ENCODE data around the gene NT5C2.

The NT5C2 gene

DNA sequence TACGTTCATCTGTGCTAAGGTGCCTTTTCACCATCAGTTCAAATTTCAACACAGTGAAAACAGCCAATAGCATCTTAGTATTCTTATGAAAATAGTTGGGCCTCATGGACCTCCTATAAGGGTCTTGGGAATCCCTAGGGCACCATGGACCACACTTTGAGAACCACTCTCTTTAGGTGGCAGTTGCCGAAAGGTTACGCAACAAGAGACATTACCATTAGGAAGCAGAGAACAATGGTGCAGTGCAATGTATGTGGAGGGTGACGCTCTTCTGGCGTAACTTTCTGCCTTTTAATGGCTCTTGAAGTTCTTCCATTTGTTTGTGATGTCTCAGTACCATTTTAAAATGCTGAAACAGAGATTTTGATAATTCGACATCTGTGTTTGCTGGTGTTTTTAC is 143.8 kb downstream of the NT5C2 start:
- TF ChIP-seq, protein P1, sequence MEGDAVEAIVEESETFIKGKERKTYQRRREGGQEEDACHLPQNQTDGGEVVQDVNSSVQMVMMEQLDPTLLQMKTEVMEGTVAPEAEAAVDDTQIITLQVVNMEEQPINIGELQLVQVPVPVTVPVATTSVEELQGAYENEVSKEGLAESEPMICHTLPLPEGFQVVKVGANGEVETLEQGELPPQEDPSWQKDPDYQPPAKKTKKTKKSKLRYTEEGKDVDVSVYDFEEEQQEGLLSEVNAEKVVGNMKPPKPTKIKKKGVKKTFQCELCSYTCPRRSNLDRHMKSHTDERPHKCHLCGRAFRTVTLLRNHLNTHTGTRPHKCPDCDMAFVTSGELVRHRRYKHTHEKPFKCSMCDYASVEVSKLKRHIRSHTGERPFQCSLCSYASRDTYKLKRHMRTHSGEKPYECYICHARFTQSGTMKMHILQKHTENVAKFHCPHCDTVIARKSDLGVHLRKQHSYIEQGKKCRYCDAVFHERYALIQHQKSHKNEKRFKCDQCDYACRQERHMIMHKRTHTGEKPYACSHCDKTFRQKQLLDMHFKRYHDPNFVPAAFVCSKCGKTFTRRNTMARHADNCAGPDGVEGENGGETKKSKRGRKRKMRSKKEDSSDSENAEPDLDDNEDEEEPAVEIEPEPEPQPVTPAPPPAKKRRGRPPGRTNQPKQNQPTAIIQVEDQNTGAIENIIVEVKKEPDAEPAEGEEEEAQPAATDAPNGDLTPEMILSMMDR (IDR thresholded peaks at IDR 0.05) = no peak

DNA sequence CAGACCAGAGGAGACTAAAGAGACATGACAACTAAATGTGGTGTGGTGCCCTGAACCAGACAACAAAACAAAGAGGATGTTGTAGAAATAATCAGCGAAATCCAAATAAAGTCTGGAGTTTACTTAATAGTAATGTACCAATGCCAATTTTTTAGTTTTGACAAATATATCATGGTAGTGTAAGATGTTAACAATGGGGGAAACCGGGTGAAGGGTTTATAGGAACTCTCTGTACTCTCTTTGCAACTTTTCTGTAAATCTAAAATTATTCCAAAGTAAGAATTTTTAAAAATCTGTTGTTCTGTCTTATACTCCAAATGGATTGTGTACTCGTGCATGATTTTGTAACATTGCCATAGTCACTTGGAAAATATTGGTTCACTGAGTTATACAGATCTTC is 145.7 kb downstream of the NT5C2 start:
- TF ChIP-seq, protein P1 (IDR thresholded peaks at IDR 0.05) = no peak

DNA sequence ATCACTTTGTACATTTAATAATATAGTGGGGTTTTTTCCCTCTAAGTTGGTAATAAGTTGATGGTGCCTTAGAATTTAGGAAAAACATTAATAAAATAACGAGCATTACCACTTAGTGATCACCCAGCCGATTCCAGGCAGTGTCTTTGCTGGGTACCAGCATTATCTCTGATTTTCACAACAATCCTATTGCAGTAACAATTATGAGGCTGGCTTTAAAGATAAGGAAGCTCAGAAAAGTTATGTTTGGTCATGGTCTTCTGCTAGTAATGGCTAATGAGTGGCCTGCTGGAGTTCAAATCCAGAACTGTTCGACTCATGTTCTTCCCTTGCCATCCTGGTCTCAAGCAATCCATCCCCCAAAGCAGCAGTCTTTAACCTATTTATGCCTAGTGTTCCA is 147.1 kb downstream of the NT5C2 start:
- TF ChIP-seq, protein P1 (IDR thresholded peaks at IDR 0.05) = no peak

DNA sequence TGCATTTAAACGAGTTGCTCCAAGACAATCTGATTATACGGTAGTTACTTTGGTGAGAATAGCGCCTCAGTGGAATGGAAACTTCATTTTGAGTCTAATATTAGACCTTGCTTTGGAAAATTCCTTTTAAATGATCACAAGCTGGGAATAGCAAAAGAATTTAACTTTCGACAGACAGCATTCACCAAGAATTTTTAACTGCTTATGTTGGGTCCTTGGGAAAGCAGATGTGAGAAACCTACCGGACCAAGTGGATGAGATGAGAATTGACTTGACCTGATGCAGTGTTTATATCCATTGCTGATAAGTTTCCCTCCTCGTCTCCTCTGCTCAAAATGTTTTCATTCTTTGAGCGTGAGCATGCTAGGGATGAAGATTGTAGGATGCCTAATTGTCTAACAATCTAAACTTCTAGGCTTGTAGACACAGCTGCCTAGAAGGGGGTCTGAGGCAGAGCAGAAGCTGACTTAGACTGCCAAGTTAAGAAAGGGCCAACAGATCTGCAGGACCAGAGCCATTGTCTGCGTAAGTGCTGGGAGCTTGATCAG is 148.1 kb downstream of the NT5C2 start:
- TF ChIP-seq, protein P1 (IDR thresholded peaks at IDR 0.05) = no peak

DNA sequence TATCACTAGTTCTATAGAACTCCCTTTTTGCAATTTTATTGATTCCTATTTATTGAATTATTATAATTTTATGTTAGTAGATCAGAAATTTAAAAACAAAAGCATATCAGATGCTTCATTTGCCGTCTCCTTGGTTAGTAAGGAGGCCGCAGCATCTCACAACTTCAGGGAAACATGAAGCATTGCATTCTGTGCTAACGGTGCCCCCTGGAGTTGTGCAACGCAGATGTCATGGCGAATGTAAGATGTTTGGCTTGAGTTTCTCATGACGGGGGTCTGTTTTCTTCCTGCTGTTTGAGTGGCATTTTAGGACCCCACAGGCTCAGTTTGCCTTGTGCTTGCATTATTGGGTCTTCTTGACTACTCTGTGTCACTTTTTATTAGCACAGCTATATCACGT is 150.2 kb downstream of the NT5C2 start:
- TF ChIP-seq, protein P1 (IDR thresholded peaks at IDR 0.05) = no peak

DNA sequence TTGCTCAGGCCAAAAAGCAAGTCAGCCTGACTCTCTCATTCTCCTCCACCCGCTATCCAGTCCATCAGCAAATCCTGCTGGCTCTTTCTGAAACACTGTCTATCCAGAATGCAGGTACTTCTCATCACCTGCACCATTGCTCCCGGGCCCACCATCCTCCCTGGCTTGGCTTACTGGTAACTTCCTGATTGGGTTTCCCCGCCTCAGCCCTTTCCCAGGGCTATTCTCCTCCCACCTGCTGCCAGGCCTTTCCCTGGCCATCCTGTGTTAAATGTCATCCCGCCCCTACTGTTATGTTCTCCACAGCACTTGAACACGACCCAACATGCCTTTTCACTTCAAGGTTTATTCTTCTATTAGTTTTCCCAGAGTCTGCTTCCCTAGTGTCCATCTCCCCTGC is 150.9 kb downstream of the NT5C2 start:
- TF ChIP-seq, protein P1 (IDR thresholded peaks at IDR 0.05) = no peak

DNA sequence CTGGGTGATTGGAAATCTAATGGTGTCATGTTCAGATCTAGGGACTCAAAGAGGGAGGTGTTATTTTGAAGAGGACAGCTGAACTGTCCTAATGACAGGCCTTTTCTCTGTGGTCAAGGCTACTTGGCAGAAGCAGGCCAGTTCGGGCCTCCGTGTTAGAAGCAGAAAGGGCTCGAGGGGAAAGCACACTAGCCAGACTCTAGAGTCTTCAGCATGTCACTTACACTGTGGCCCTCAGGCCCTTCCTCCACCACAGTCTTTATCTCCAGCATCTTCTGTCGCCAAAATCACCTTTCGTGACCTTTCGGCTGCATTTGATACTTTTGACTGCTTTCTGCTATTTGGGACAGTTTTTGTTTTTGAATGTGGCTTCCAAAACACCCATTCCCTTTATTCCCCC is 151.7 kb downstream of the NT5C2 start:
- TF ChIP-seq, protein P1 (IDR thresholded peaks at IDR 0.05) = no peak

DNA sequence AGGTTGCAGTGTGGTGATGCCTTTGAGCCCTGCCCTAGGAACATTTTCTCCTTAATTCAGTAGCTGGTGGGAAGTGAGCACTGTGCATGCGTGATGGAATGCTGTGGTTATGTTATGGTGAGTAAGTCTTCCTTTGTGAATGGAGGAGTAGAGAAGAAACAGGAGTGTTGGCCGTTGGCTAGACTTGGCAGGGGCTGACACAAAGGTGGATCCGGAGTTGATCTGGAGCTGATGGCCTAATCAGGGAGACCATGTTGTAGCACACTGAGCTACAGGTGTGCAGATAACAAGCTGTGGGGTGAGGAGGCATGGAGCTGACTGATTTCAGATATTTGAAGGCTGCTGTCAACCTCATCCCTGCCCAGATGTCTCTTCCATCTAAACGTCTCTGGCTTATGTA is 152.7 kb downstream of the NT5C2 start:
- TF ChIP-seq, protein P1 (IDR thresholded peaks at IDR 0.05) = no peak

All from LNCAP (cell line).